ENCODE data around the gene HNRNPA2B1.
A peak's percentile ranks its signal among the peaks of the same experiment; 100 is the strongest.
"Not testable (repeated sequence)": the region's sequence is repeated elsewhere in the genome, so short reads cannot be mapped to it uniquely, and the experiment has no call there.

HNRNPA2B1 gene

DNA sequence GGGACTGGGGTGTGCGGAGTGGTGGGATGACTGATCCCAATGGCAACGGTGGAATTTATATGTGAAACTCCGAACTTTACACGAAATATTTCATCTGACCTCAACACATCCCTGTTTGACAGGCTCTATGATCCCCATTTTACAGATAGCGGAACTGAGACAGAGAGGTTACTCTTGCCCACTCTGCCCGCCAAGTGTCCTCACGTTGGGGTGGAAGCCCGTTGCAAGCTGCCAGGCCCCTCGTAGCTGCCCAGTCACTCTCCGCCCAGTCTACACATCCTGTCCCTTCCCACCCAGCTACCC lies 48.9 kb downstream of the HNRNPA2B1 start:
- no peaks in the 10 kb centered on the region for H3K36me3 ChIP-seq (ENCODE audit: control insufficient read depth in 2 of 2, insufficient read depth in 2 of 2, low read length in 2 of 2)
- peaks cover 9% of the 10 kb centered on the region for H3K4me1 ChIP-seq (ENCODE audit: control insufficient read depth, insufficient read depth, low read length)
- no peak overlapping the region for H3K27ac ChIP-seq (ENCODE audit: low read length)
- H3K27me3 ChIP-seq (ENCODE audit: control insufficient read depth in 1 of 2, insufficient read depth in 2 of 2, low read length in 2 of 2), result peaks cover 30 to 39% of the 10 kb centered on the region in 2 donors
- H3K4me3 ChIP-seq (ENCODE audit: low read length in 2 of 2), result peak overlapping the region in 1 of 2 donors; percentile 64
- no peaks in the 10 kb centered on the region for H3K9me3 ChIP-seq (ENCODE audit: control insufficient read depth in 2 of 2, low read length in 2 of 2)
- H3K9ac ChIP-seq (ENCODE audit: low read length in 2 of 2), result no peak overlapping the region

DNA sequence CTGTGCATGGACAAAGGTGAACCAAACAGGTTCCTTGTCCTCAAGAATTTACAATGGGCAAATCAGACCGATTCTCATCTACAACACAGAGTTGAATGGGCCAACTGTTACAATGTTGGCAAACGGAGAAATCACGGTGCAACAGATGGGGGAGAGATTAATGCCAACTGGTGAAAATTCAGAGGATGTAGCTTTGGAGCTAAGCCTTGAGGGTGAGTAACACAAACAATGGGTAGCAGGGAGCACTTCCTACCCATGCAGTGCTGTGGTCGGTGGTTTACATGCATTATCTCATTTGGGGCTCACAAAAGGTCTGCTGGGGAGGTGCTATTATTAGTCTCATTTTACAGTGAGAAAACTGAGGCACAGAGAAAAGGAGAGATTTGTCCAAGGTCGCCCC lies 49.5 kb downstream of the HNRNPA2B1 start:
- H3K27me3 ChIP-seq (ENCODE audit: control insufficient read depth in 1 of 2, insufficient read depth in 2 of 2, low read length in 2 of 2), result peaks cover 30 to 39% of the 10 kb centered on the region in 2 donors
- H3K27ac ChIP-seq (ENCODE audit: low read length), result no peak overlapping the region
- H3K36me3 ChIP-seq (ENCODE audit: control insufficient read depth in 2 of 2, insufficient read depth in 2 of 2, low read length in 2 of 2), result no peaks in the 10 kb centered on the region

DNA sequence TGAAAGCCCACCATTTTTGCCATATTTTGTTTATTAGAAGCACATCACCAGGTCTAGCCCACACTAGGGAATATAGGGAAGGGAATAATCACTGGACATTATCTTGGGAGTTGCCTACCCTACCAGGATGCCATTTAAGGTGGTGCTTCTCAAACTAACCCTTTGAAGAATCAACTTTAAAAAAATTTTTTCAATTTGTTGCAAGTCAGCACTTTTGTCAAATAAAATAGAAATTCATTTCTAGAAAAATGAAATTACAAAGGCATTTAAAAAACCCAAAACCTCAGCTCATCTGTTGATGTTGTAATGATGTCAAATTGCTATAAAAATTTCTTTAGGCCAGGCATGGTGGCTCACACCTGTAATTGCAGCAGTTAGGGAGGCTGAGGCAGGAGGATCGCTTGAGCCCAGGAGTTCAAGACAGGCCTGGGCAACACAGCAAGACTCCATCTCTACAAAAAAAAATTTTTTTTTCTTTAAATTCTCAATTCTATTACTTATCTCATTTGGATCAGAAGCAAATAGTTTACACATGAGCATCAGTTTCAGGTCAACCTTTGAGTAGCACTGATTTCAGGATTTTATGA lies 51.1 kb downstream of the HNRNPA2B1 start:
- Histone ChIP-seq H3K9ac (ENCODE audit: low read length in 2 of 2) (no peak overlapping the region), H3K36me3 (ENCODE audit: control insufficient read depth in 2 of 2, insufficient read depth in 2 of 2, low read length in 2 of 2) (no peaks in the 10 kb centered on the region), H3K27me3 (ENCODE audit: control insufficient read depth in 1 of 2, insufficient read depth in 2 of 2, low read length in 2 of 2) (peaks cover 23 to 36% of the 10 kb centered on the region in 2 donors), H3K9me3 (ENCODE audit: control insufficient read depth in 2 of 2, low read length in 2 of 2) (no peaks in the 10 kb centered on the region), H3K27ac (ENCODE audit: low read length) (no peak overlapping the region), H3K4me3 (ENCODE audit: low read length in 2 of 2) (no peak overlapping the region), H3K4me1 (ENCODE audit: control insufficient read depth, insufficient read depth, low read length) (peaks cover 9% of the 10 kb centered on the region)

More for the DNA sequence above, 49.5 kb downstream of the HNRNPA2B1 start:
- H3K4me1 ChIP-seq (ENCODE audit: control insufficient read depth, insufficient read depth, low read length), result peaks cover 9% of the 10 kb centered on the region
- no peak overlapping the region for H3K9ac ChIP-seq (ENCODE audit: low read length in 2 of 2)
- no peak overlapping the region for H3K4me3 ChIP-seq (ENCODE audit: low read length in 2 of 2)
- no peaks in the 10 kb centered on the region for H3K9me3 ChIP-seq (ENCODE audit: control insufficient read depth in 2 of 2, low read length in 2 of 2)

DNA sequence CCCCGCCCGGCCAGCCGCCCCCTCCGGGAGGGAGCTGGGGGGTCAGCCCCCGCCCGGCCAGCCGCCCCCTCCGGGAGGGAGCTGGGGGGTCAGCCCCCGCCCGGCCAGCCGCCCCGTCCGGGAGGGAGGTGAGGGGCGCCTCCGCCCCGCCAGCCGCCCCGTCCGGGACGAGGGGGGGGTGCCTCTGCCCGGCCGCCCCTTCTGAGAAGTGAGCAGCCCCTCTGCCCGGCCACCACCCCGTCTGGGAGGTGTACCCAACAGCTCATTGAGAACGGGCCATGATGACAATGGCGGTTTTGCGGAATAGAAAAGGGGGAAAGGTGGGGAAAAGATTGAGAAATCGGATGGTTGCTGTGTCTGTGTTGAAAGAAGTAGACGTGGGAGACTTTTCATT lies 52.2 kb downstream of the HNRNPA2B1 start:
- not testable (repeated sequence) for H3K9me3 ChIP-seq (ENCODE audit: control insufficient read depth in 2 of 2, low read length in 2 of 2); H3K4me3 ChIP-seq (ENCODE audit: low read length in 2 of 2); H3K27ac ChIP-seq (ENCODE audit: low read length); H3K36me3 ChIP-seq (ENCODE audit: control insufficient read depth in 2 of 2, insufficient read depth in 2 of 2, low read length in 2 of 2); H3K4me1 ChIP-seq (ENCODE audit: control insufficient read depth, insufficient read depth, low read length); H3K9ac ChIP-seq (ENCODE audit: low read length in 2 of 2)
- peaks cover 14 to 26% of the 10 kb centered on the region in 2 donors for H3K27me3 ChIP-seq (ENCODE audit: control insufficient read depth in 1 of 2, insufficient read depth in 2 of 2, low read length in 2 of 2)

DNA sequence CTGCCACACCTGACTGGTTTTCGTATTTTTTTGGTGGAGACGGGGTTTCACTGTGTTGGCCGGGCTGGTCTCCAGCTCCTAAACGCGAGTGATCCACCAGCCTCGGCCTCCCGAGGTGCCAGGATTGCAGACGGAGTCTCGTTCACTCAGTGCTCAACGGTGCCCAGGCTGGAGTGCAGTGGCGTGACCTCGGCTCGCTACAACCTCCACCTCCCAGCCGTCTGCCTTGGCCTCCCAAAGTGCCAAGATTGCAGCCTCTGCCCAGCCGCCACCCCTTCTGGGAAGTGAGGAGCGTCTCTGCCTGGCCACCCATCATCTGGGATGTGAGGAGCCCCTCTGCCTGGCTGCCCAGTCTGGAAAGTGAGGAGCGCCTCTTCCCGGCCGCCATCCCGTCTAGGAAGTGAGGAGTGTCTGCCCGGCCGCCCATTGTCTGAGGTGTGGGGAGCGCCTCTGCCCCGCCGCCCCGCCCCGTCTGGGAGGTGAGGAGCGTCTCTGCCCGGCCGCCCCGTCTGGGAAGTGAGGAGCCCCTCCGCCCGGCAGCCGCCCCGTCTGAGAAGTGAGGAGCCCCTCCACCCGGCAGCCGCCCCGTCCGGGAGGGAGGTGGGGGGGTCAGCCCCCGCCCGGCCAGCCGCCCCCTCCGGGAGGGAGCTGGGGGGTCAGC lies 52.8 kb downstream of the HNRNPA2B1 start:
- not testable (repeated sequence) for H3K9me3 ChIP-seq (ENCODE audit: control insufficient read depth in 2 of 2, low read length in 2 of 2); H3K36me3 ChIP-seq (ENCODE audit: control insufficient read depth in 2 of 2, insufficient read depth in 2 of 2, low read length in 2 of 2); H3K4me3 ChIP-seq (ENCODE audit: low read length in 2 of 2); H3K4me1 ChIP-seq (ENCODE audit: control insufficient read depth, insufficient read depth, low read length); H3K27ac ChIP-seq (ENCODE audit: low read length); H3K9ac ChIP-seq (ENCODE audit: low read length in 2 of 2)
- H3K27me3 ChIP-seq (ENCODE audit: control insufficient read depth in 1 of 2, insufficient read depth in 2 of 2, low read length in 2 of 2), result peaks cover 10 to 20% of the 10 kb centered on the region in 2 donors

DNA sequence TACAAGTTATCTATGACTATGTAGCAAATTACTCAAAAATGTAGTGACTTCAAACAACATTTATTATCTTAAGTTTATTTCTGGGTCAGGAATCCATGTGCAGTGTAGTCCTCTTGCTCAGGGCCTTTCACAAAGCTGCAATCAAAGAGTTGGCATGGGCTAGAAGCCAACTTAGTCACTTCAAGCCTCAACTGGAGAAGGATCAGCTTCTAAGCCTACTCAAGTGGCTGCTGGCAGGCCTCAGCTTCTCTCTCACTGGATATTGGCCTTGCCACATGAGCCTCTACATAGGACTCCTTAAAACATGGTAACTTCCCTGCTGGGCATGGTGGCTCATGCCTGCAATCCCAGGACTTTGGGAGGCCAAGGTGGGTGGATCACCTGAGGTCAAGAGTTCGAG lies 53.5 kb downstream of the HNRNPA2B1 start:
- Histone ChIP-seq H3K4me3 (ENCODE audit: low read length in 2 of 2) (no peak overlapping the region), H3K9me3 (ENCODE audit: control insufficient read depth in 2 of 2, low read length in 2 of 2) (no peaks in the 10 kb centered on the region), H3K9ac (ENCODE audit: low read length in 2 of 2) (no peak overlapping the region), H3K27ac (ENCODE audit: low read length) (no peak overlapping the region), H3K36me3 (ENCODE audit: control insufficient read depth in 2 of 2, insufficient read depth in 2 of 2, low read length in 2 of 2) (no peaks in the 10 kb centered on the region), H3K4me1 (ENCODE audit: control insufficient read depth, insufficient read depth, low read length) (peaks cover 3% of the 10 kb centered on the region), H3K27me3 (ENCODE audit: control insufficient read depth in 1 of 2, insufficient read depth in 2 of 2, low read length in 2 of 2) (peaks cover 10 to 13% of the 10 kb centered on the region in 2 donors)

DNA sequence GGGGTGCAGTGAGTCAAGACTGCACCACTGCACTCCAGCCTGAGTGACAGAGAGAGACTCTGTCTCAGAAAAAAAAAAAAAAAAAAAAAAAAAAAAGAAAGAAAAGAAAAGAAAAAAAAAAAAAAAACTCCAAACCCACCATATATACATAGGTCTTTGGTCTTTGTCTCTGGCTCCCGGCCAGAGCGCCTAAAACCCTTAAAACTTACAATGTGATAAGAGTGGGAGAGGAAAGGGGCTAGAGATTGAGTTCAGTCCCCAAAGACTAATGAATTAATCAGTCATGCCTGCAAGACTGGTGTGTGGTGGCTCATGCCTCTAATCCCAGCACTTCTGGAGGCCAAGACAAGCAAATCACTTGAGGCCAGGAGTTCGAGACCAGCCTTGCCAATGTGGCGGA lies 55.3 kb downstream of the HNRNPA2B1 start:
- Histone ChIP-seq H3K9ac (ENCODE audit: low read length in 2 of 2) (no peak overlapping the region), H3K4me1 (ENCODE audit: control insufficient read depth, insufficient read depth, low read length) (no peaks in the 10 kb centered on the region), H3K27me3 (ENCODE audit: control insufficient read depth in 1 of 2, insufficient read depth in 2 of 2, low read length in 2 of 2) (peaks cover 0 to 2% of the 10 kb centered on the region in 2 donors), H3K27ac (ENCODE audit: low read length) (no peak overlapping the region), H3K9me3 (ENCODE audit: control insufficient read depth in 2 of 2, low read length in 2 of 2) (no peaks in the 10 kb centered on the region), H3K36me3 (ENCODE audit: control insufficient read depth in 2 of 2, insufficient read depth in 2 of 2, low read length in 2 of 2) (no peaks in the 10 kb centered on the region), H3K4me3 (ENCODE audit: low read length in 2 of 2) (no peak overlapping the region)

DNA sequence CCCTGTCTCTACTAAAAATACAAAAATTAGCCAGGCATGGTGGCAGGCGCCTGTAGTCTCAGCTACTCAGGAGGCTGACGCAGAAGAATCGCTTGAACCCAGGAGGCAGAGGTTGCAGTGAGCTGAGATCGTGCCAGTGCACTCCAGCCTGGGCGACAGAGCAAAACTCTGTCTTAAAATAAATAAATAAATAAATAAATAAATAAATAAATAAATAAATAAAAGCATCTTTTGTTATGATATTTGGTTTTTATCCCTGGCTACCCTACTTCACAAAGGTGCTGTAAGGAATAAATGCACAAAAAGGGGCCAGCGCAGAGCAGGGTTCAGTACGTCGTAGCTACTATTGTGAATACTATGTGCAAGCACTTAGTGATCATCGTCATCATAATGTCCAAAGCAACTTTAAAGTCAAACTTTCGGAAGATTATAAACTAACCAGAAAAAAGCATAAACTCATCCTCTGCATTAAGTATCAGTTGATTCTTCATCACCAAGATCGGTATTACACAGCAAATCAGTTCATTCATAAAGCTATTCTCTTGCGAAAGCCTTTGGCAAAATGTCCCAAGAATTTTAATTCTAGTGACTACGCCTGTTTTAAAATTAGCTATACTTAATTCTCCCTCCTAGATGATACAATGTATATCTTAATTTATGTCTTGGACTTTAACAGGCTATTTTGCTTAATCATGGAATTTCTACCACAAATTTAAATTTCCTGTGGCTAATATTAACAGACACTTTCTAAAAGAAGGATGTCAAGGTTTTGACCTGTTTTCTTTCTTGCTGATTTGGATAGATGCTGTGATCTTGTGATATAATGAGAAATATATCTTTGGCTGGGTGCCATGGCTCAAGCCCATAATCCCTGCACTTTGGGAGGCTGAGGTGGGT lies 56.1 kb downstream of the HNRNPA2B1 start:
- no peak overlapping the region for H3K27ac ChIP-seq (ENCODE audit: low read length)
- H3K36me3 ChIP-seq (ENCODE audit: control insufficient read depth in 2 of 2, insufficient read depth in 2 of 2, low read length in 2 of 2), result no peaks in the 10 kb centered on the region
- H3K4me3 ChIP-seq (ENCODE audit: low read length in 2 of 2), result no peak overlapping the region
- no peaks in the 10 kb centered on the region for H3K9me3 ChIP-seq (ENCODE audit: control insufficient read depth in 2 of 2, low read length in 2 of 2)
- H3K4me1 ChIP-seq (ENCODE audit: control insufficient read depth, insufficient read depth, low read length), result no peaks in the 10 kb centered on the region
- peaks cover 0 to 2% of the 10 kb centered on the region in 2 donors for H3K27me3 ChIP-seq (ENCODE audit: control insufficient read depth in 1 of 2, insufficient read depth in 2 of 2, low read length in 2 of 2)
- H3K9ac ChIP-seq (ENCODE audit: low read length in 2 of 2), result no peak overlapping the region

DNA sequence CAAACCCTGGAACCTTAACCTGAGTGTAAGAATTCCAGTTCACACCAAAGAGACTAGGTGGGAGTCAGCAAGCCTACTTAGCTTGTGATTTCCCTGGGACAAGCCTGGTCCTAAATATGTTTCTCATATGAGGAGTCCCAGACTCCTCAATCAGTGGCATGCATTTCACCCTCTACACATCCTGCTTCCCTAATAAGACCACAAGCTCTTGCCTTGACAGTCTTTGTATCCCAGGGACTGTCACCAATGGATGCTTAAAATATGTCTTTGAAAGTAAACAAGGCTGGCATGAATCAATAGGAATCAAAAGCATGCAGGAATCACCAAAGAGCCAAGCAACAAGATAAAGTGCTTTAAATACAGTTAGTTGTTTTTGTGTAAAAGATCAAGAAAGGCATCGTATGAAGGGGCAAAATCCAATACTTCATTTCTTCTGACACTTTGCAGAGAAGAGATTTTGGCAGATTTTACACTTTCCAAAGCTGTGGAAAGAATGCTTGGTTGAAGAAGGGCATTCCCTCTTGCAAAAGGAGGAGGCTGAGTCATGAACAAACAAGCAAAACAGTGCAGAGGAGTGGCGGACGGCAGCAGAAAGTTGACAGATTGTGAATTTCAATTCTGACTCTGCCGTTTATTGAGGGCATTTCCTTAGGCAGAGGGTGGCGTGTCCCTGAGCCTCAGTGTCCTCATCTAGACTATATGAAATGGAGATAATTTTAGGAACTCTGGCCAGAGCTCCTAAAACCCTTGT lies 57.1 kb downstream of the HNRNPA2B1 start:
- no peak overlapping the region for H3K4me3 ChIP-seq (ENCODE audit: low read length in 2 of 2)
- H3K27me3 ChIP-seq (ENCODE audit: control insufficient read depth in 1 of 2, insufficient read depth in 2 of 2, low read length in 2 of 2), result peaks cover 0 to 2% of the 10 kb centered on the region in 2 donors
- H3K27ac ChIP-seq (ENCODE audit: low read length), result no peak overlapping the region
- no peaks in the 10 kb centered on the region for H3K9me3 ChIP-seq (ENCODE audit: control insufficient read depth in 2 of 2, low read length in 2 of 2)
- H3K9ac ChIP-seq (ENCODE audit: low read length in 2 of 2), result no peak overlapping the region
- no peaks in the 10 kb centered on the region for H3K36me3 ChIP-seq (ENCODE audit: control insufficient read depth in 2 of 2, insufficient read depth in 2 of 2, low read length in 2 of 2)
- H3K4me1 ChIP-seq (ENCODE audit: control insufficient read depth, insufficient read depth, low read length), result no peaks in the 10 kb centered on the region

DNA sequence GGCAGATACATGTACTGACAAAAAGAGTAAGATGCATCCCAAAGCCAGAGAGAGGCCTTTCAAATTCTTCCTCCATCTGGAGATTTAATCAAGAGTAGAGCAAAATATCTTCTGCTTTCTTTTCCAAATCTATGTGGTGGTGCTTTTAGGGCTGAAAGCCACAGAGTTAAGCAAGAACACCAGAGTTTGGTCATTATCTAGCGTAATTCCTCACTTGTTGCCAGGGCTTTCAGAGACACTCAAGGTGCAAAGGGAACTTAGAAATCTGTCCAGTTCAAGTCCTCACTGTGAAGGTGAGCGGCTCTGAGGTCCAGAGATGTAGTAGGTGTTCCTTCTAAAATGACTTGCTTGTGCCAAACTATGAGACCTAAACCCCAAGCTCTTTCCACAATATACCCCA lies 59.5 kb downstream of the HNRNPA2B1 start:
- Histone ChIP-seq H3K27ac (ENCODE audit: low read length) (no peak overlapping the region), H3K4me1 (ENCODE audit: control insufficient read depth, insufficient read depth, low read length) (no peaks in the 10 kb centered on the region), H3K4me3 (ENCODE audit: low read length in 2 of 2) (no peak overlapping the region), H3K27me3 (ENCODE audit: control insufficient read depth in 1 of 2, insufficient read depth in 2 of 2, low read length in 2 of 2) (no peaks in the 10 kb centered on the region), H3K9ac (ENCODE audit: low read length in 2 of 2) (no peak overlapping the region), H3K36me3 (ENCODE audit: control insufficient read depth in 2 of 2, insufficient read depth in 2 of 2, low read length in 2 of 2) (no peaks in the 10 kb centered on the region), H3K9me3 (ENCODE audit: control insufficient read depth in 2 of 2, low read length in 2 of 2) (no peaks in the 10 kb centered on the region)
